GM13977 (cell line): ENCODE results near the gene FCHO1.

Source experiments
- DNase-seq: peaks from one replicate; pipeline ENCODE4 v3.0.0; 2012; ENCODE audit warnings: low spot score
- CTCF ChIP-seq: IDR thresholded peaks from 2 replicates; pipeline ENCODE4 v1.5.1; 2012; ENCODE audit warnings: mild to moderate bottlenecking, control low read depth; ENCODE audit not compliant: insufficient read depth; ENCODE audit errors: extremely low read depth, missing control alignments
- in situ Hi-C: fragments of 300-500 bp; cut with MboI; formaldehyde crosslinking; loops from one replicate; pipeline ENCODE4 v1.12.0; 2022; ENCODE audit warnings: low sequenced_read_pairs, low pct_unique_long_range_greater_than_20kb, mixed read lengths, inconsistent platforms; ENCODE audit not compliant: unreplicated experiment

Gene FCHO1

GRCh38 chr19:17811681-17812080, 60.4 kb downstream of the FCHO1 start:
- in situ Hi-C loops = no loop called here
- no peak for TF ChIP-seq CTCF
- DNase-seq = no peak

GRCh38 chr19:17812099-17812498, 60.8 kb downstream of the FCHO1 start:
- no peak for DNase-seq
- TF ChIP-seq CTCF = no peak
- in situ Hi-C loops = no loop called here

- in situ Hi-C loops = no loop called here
- TF ChIP-seq CTCF = no peak
- no peak for DNase-seq
Observed at GRCh38 chr19:17817668-17818363, 66.5 kb downstream of the FCHO1 start.

- TF ChIP-seq CTCF = no peak
- DNase-seq = no peak
- in situ Hi-C loops = no loop called here
Observed at GRCh38 chr19:17821190-17821589, 69.9 kb downstream of the FCHO1 start, which contains the start of gene INSL3. Gene INSL3, minus strand, starts transcription at chr19:17821519. Its CDS starts 13 bp downstream, at chr19:17821506.

GRCh38 chr19:17824339-17824738, 73.1 kb downstream of the FCHO1 start:
- DNase-seq = no peak
- no peak for TF ChIP-seq CTCF
- in situ Hi-C loops = no loop called here

GRCh38 chr19:17826508-17827056, 75.3 kb downstream of the FCHO1 start:
- in situ Hi-C loops = no loop called here
- no peak for DNase-seq
- TF ChIP-seq CTCF = no peak
